K562 (cell line): ENCODE results near the gene HSD11B1L. TPM values are rescaled to one million over a fixed set of nuclear protein-coding genes. Genes with fewer than 3 reads are reported as not detected.

ENCODE experiments used
- ATF1 ChIP-seq, 2 experiments: fragments of 450-650 bp in 1 of 2; IDR thresholded peaks; 2 replicates each; pipeline ENCODE4 v1.6.1; 2016; ENCODE audit warnings: missing compliant biosample characterization in 1 of 2, missing genetic modification characterization in 1 of 2
- CCNT2 ChIP-seq: IDR thresholded peaks from 2 replicates; pipeline ENCODE4 v1.6.1; 2011; ENCODE audit warnings: borderline replicate concordance, low read depth, mild to moderate bottlenecking, moderate library complexity, mixed read lengths, low read length; ENCODE audit not compliant: insufficient read length; ENCODE audit errors: extremely low read depth
- CREBBP ChIP-seq: IDR thresholded peaks from one replicate; pipeline ENCODE4 v1.6.1; 2012; ENCODE audit warnings: low read depth, mild to moderate bottlenecking, control low read depth, inconsistent platforms, low read length
- CREM ChIP-seq: IDR thresholded peaks from 2 replicates; pipeline ENCODE4 v1.6.1; 2014; ENCODE audit warnings: antibody characterized with exemption, low read depth
- EZH2 ChIP-seq: IDR thresholded peaks from 2 replicates; pipeline ENCODE4 v1.6.1; 2012; ENCODE audit warnings: low read depth, mild to moderate bottlenecking, inconsistent platforms, low read length, borderline replicate concordance
- HDAC1 ChIP-seq, 2 experiments: fragments of 450-650 bp; IDR thresholded peaks; 2 replicates each; pipeline ENCODE4 v1.6.1; 2016 to 2017; ENCODE audit warnings: inconsistent platforms in 1 of 2, mild to moderate bottlenecking in 1 of 2, moderate library complexity in 1 of 2
- ILK ChIP-seq: fragments of 450-650 bp; IDR thresholded peaks from 2 replicates; pipeline ENCODE4 v1.6.1; 2016; ENCODE audit warnings: missing genetic modification characterization, low read depth, mild to moderate bottlenecking, missing compliant biosample characterization, moderate library complexity, borderline replicate concordance
- JUN ChIP-seq, 2 experiments: sonication (generic) in 1 of 2; formaldehyde crosslinking in 1 of 2; IDR thresholded peaks; 2 replicates each; pipeline versions ENCODE4 v1.6.1 to v1.8.0; 2012 to 2022; ENCODE audit warnings: borderline replicate concordance in 2 of 2, mild to moderate bottlenecking in 2 of 2, improper control_type of control experiment in 1 of 2, low read depth in 1 of 2, low read length in 1 of 2, missing genetic modification reagents in 1 of 2
- MEIS2 ChIP-seq: fragments of 450-650 bp; IDR thresholded peaks from 2 replicates; pipeline ENCODE4 v1.6.1; 2014; ENCODE audit warnings: mild to moderate bottlenecking; ENCODE audit not compliant: partially characterized antibody
- MYBL2 ChIP-seq, 2 experiments: fragments of 450-650 bp in 1 of 2; sonication (generic) in 1 of 2; formaldehyde crosslinking in 1 of 2; IDR thresholded peaks; 2 replicates each; pipeline versions ENCODE4 v1.6.1 to v1.8.1; 2017 to 2022; ENCODE audit warnings: borderline replicate concordance in 1 of 2, inconsistent platforms in 1 of 2, low read depth in 1 of 2, mild to moderate bottlenecking in 1 of 2, missing genetic modification reagents in 1 of 2, moderate library complexity in 1 of 2
- NCOR1 ChIP-seq: fragments of 450-650 bp; IDR thresholded peaks from 2 replicates; pipeline ENCODE4 v1.6.1; 2016; ENCODE audit warnings: mild to moderate bottlenecking, moderate library complexity
- NFIC ChIP-seq: fragments of 450-650 bp; IDR thresholded peaks from 2 replicates; pipeline ENCODE4 v1.6.1; 2017; ENCODE audit warnings: mild to moderate bottlenecking, inconsistent platforms
- NKRF ChIP-seq: fragments of 450-650 bp; IDR thresholded peaks from 2 replicates; pipeline ENCODE4 v1.6.1; 2016; ENCODE audit warnings: borderline replicate concordance
- POLR2AphosphoS2 ChIP-seq: IDR thresholded peaks from 2 replicates; pipeline ENCODE4 v1.6.1; 2012; ENCODE audit warnings: low read length, improper control_type of control experiment
- RB1 ChIP-seq: fragments of 450-650 bp; IDR thresholded peaks from 2 replicates; pipeline ENCODE4 v1.6.1; 2017; ENCODE audit warnings: low read depth, mild to moderate bottlenecking
- RUNX1 ChIP-seq: sonication (generic); IDR thresholded peaks from 2 replicates; pipeline ENCODE4 v1.6.1; 2016; ENCODE audit warnings: antibody characterized with exemption, low read depth
- STAG1 ChIP-seq: sonication (generic); formaldehyde crosslinking; IDR thresholded peaks from 2 replicates; pipeline ENCODE4 v1.5.0; 2020; ENCODE audit warnings: missing genetic modification reagents, borderline replicate concordance
- TBL1XR1 ChIP-seq, 2 experiments: IDR thresholded peaks; 2 replicates each; pipeline ENCODE4 v1.6.1; 2012; ENCODE audit warnings: improper control_type of control experiment in 2 of 2, low read length in 2 of 2, mild to moderate bottlenecking in 1 of 2
- TCF3 ChIP-seq: sonication (generic); formaldehyde crosslinking; IDR thresholded peaks from 2 replicates; pipeline ENCODE4 v1.4.0; 2020; ENCODE audit warnings: mild to moderate bottlenecking, missing genetic modification reagents
- VEZF1 ChIP-seq: fragments of 200-800 bp; sonication (Bioruptor generic); IDR thresholded peaks from 2 replicates; pipeline ENCODE4 v1.6.1; 2017; ENCODE audit warnings: missing genetic modification characterization, missing compliant biosample characterization
- ZBTB1 ChIP-seq: sonication (generic); formaldehyde crosslinking; IDR thresholded peaks from 2 replicates; pipeline ENCODE4 v1.8.1; 2023; ENCODE audit warnings: missing genetic modification reagents, low read depth, mild to moderate bottlenecking, borderline replicate concordance
- ZFP36 ChIP-seq: fragments of 150-350 bp; IDR thresholded peaks from 2 replicates; pipeline ENCODE4 v1.6.1; 2018; ENCODE audit warnings: low read length, low read depth; ENCODE audit not compliant: partially characterized antibody
- ZNF23 ChIP-seq: fragments of 250-450 bp; sonication (Bioruptor Pico); IDR thresholded peaks from 2 replicates; pipeline ENCODE4 v1.4.0; 2020; ENCODE audit warnings: mild to moderate bottlenecking
- ZNF75A ChIP-seq: fragments of 450-650 bp; formaldehyde crosslinking; IDR thresholded peaks from 2 replicates; pipeline ENCODE4 v1.4.0; 2020; ENCODE audit warnings: mild to moderate bottlenecking
- ZNF766 ChIP-seq: fragments of 200-800 bp; sonication (Bioruptor generic); conservative IDR thresholded peaks from 2 replicates; pipeline ENCODE4 v1.6.1; 2016; ENCODE audit warnings: missing genetic modification characterization, missing compliant biosample characterization
- polyA plus RNA-seq, 8 experiments: library from polyadenylated mRNA; depleted of rRNA in 4 of 8; stranded (reverse) in 5 of 8; unstranded in 3 of 8; fragments of >200 nt; fragmentation: Nextera tagmentation in 2 of 8; fragmentation: Illumina TruSeq in 1 of 8; extraction: Ambion mirVana in 2 of 8; extraction: Trizol in 1 of 8; gene quantifications; 2 replicates each; pipeline versions ENCODE4 v1.2.1 to v1.2.3, GENCODE V29; 2011 to 2014; ENCODE audit warnings: inconsistent platforms in 1 of 8, missing spikeins in 1 of 8
- total RNA-seq, 7 experiments: library from RNA; depleted of rRNA in 6 of 7; stranded (reverse); fragments of >200 nt in 6 of 7; fragmentation: Illumina TruSeq in 2 of 7; extraction: Trizol in 2 of 7; gene quantifications; 2 replicates each; pipeline versions ENCODE4 v1.2.1 to v1.2.3, GENCODE V29; 2011 to 2021; ENCODE audit warnings: low replicate concordance in 1 of 7

HSD11B1L gene
- total and polyA plus RNA-seq, 9 of the 15 experiments (the other 6 are each of a cell fraction or from before 2014, with no cell fraction given): 0.31 to 7.7 (median 2.3) TPM

GRCh38 chr19:5686647-5687359, 6.0 kb downstream of the HSD11B1L start (continued):
- TF ChIP-seq EZH2: no peak
- no peak; the same call in 1 of the 2 replicates for TF ChIP-seq ZBTB1 (CRISPR knock-in tag)
- no peak; a peak in 1 of 4 replicates for TF ChIP-seq TBL1XR1 (IDR thresholded peaks at IDR 0.05; ENCODE audit: low read length in 2 of 2)
- TF ChIP-seq RUNX1: no peak
- no peak for TF ChIP-seq NFIC
- no peak for TF ChIP-seq ZNF766 (CRISPR knock-in tag)
- TF ChIP-seq ZNF75A (CRISPR knock-in tag): no peak
- TF ChIP-seq NCOR1: no peak
- peak; percentile 96 for TF ChIP-seq CREM
- TF ChIP-seq POLR2AphosphoS2: no peak
- TF ChIP-seq VEZF1 (CRISPR knock-in tag): peak; percentile 74
- peak; percentile 95; the same call in 1 of the 2 replicates for TF ChIP-seq NKRF
- TF ChIP-seq ZNF23 (CRISPR knock-in tag): no peak
- TF ChIP-seq RB1: peak; percentile 47; the same call in 1 of the 2 replicates
- TF ChIP-seq CREBBP: no peak
- peak; percentile 23; the same call in 1 of the 2 replicates for TF ChIP-seq TCF3 (CRISPR knock-in tag)
- peak; percentile 72 for TF ChIP-seq CCNT2
- no peak for TF ChIP-seq MYBL2 (IDR thresholded peaks at IDR 0.05; ENCODE audit: low read depth)
- TF ChIP-seq MYBL2 (CRISPR knock-in tag; IDR thresholded peaks at IDR 0.05; ENCODE audit: borderline replicate concordance): no peak
- no peak; the same call in 1 of the 2 replicates for TF ChIP-seq JUN (IDR thresholded peaks at IDR 0.05; ENCODE audit: borderline replicate concordance, low read depth, low read length)
- 0 out of 2 replicates have a peak, but pooled peaks have one; percentile 44 for TF ChIP-seq JUN (CRISPR knock-in tag; IDR thresholded peaks at IDR 0.05; ENCODE audit: borderline replicate concordance)
- peak; percentile 76 for TF ChIP-seq ATF1 (CRISPR knock-in tag; IDR thresholded peaks at IDR 0.05)
- TF ChIP-seq ATF1 (tag; IDR thresholded peaks at IDR 0.05): peak; percentile 93
- TF ChIP-seq ZFP36: peak; percentile 99
- peak in 1 of 2 experiments; percentile 84; a peak in 2 of 4 replicates for TF ChIP-seq HDAC1 (IDR thresholded peaks at IDR 0.05)
- TF ChIP-seq MEIS2: peak; percentile 36
- TF ChIP-seq STAG1 (CRISPR knock-in tag): no peak
- no peak for TF ChIP-seq ILK (tag)
